AG04450 (cell line): ENCODE measurements around the gene MICALL2. TPM values are rescaled to one million over a fixed set of nuclear protein-coding genes. Genes with fewer than 3 reads are reported as not detected.

Source experiments
- CTCF ChIA-PET: fragments of 300-600, 350-600 bp; formaldehyde crosslinking; extraction: SDS; loops from one replicate; lab custom pipeline; 2022; ENCODE audit warnings: antibody characterized with exemption, inconsistent platforms; lab: Charles Lee
- POLR2A ChIA-PET: fragments of 350-600 bp; formaldehyde crosslinking; extraction: SDS; loops from one replicate; lab custom pipeline; 2021; ENCODE audit warnings: antibody characterized with exemption, inconsistent platforms; lab: Yijun Ruan, JAX
- DNase-seq: peaks from one replicate; pipeline ENCODE4 v3.0.0-alpha.2; 2011; ENCODE audit warnings: low read depth, low spot score
- H3K27ac ChIP-seq: one replicate; pipeline ENCODE4 v1.5.1; 2012; ENCODE audit warnings: low read depth, low read length, control low read depth
- H3K27me3 ChIP-seq: one replicate; pipeline ENCODE4 v1.6.0; 2012; ENCODE audit warnings: low read length; ENCODE audit not compliant: control insufficient read depth, insufficient read depth
- H3K4me3 ChIP-seq: 2 replicates; pipeline ENCODE4 v1.5.1; 2011; ENCODE audit warnings: mild to moderate bottlenecking, low read depth, low read length, control low read depth
- H3K9me3 ChIP-seq: 2 replicates; pipeline ENCODE4 v1.5.1; 2012; ENCODE audit warnings: low read length; ENCODE audit not compliant: control insufficient read depth, insufficient read depth
- polyA plus RNA-seq: library from polyadenylated mRNA; depleted of rRNA; stranded (reverse); fragments of >200 nt; gene quantifications from 2 replicates; pipeline ENCODE4 v1.2.3, GENCODE V29; 2011
- TF ChIP-seq, protein P1 (sequence below): IDR thresholded peaks from 2 replicates; pipeline ENCODE4 v1.5.1; 2011; ENCODE audit warnings: low read depth, low read length, control low read depth, inconsistent platforms

Gene MICALL2
- polyA plus RNA-seq, 1 experiment, result 8.5 TPM

DNA sequence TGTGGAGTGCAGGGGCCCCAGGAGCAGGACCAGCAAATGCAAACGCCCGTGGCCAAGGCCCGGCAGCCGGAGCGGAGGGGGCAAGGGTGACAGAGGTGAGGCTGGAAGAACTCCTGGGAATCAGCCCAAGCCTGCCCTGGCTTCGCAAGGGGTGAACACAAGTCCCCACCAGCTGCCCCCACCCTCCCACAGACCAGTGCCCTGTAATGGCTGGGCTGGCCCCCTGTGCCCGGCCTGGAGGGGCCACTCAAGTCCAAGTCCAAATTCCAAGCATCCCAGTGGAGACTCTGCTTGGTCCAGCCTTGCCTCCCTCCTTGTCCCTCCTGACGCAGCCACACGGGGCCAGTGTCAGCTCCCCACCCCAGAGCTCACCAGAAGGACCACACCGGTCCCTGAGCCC is 28.0 kb downstream of the MICALL2 start:
- no peaks in the 10 kb centered on the region; the same call in 1 of the 2 replicates for H3K9me3 ChIP-seq
- no peak for DNase-seq
- TF ChIP-seq, protein P1, sequence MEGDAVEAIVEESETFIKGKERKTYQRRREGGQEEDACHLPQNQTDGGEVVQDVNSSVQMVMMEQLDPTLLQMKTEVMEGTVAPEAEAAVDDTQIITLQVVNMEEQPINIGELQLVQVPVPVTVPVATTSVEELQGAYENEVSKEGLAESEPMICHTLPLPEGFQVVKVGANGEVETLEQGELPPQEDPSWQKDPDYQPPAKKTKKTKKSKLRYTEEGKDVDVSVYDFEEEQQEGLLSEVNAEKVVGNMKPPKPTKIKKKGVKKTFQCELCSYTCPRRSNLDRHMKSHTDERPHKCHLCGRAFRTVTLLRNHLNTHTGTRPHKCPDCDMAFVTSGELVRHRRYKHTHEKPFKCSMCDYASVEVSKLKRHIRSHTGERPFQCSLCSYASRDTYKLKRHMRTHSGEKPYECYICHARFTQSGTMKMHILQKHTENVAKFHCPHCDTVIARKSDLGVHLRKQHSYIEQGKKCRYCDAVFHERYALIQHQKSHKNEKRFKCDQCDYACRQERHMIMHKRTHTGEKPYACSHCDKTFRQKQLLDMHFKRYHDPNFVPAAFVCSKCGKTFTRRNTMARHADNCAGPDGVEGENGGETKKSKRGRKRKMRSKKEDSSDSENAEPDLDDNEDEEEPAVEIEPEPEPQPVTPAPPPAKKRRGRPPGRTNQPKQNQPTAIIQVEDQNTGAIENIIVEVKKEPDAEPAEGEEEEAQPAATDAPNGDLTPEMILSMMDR, result no peak
- H3K27ac ChIP-seq, result no peak overlapping the region
- no peak overlapping the region for H3K4me3 ChIP-seq
- ChIA-PET POLR2A (interaction anchor here (1.1 kb wide), 1 partner anchor 27 kb away, joined by 3 read pairs; no protein-coding TSS in a partner anchor), CTCF (interaction anchor here (1.3 to 4.3 kb wide), 2 partner anchors 237 to 255 kb away, joined by 3 to 32 read pairs; no protein-coding TSS in a partner anchor)
- H3K27me3 ChIP-seq, result no peaks in the 10 kb centered on the region

DNA sequence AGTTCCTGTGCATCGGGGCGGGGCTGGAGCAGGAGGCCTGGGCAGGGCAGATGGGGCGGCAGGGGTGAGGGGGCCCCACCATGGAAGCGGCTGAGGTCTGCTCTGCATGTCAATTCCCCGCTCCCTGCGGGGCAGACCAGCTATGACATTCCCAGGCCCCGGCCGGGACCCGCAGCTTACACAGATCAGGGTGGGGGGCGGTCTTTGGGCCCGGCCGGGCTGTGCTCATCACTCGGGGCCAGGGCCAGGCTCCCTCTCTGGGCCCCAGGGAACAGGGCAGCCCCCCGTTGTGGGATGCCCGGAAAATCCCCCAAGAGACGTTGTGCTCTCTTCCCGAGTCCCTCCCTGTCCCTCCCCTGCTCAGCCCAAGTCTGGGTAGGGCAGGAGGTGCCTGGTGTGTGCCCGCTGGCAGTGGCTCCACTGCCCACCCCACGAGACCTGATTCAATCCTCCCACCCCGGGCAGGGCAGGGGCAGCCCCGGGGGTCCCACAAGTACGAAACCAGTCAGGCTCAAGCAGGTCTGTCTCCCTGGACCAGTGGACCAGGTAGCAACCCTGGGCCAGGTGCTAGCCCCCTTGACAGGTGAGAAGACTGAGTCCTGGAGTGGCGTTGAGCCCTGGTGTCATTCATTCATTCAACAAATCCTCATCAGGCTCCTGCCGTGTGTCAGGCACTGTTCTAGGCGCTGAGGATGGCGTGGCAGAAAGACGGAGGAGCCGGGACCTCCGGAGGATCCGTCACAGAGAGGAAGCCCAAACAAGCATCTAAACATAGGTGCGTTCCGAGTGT is 29.0 kb downstream of the MICALL2 start:
- TF ChIP-seq, protein P1, result no peak
- Histone ChIP-seq H3K9me3 (no peaks in the 10 kb centered on the region; the same call in 1 of the 2 replicates), H3K27me3 (no peaks in the 10 kb centered on the region), H3K27ac (no peak overlapping the region), H3K4me3 (no peak overlapping the region)
- DNase-seq, result no peak
- POLR2A ChIA-PET, result no interaction called here
- CTCF ChIA-PET, result interaction anchor here (1.3 kb wide), 1 partner anchor 254 kb away, joined by 3 read pairs; no protein-coding TSS in a partner anchor

DNA sequence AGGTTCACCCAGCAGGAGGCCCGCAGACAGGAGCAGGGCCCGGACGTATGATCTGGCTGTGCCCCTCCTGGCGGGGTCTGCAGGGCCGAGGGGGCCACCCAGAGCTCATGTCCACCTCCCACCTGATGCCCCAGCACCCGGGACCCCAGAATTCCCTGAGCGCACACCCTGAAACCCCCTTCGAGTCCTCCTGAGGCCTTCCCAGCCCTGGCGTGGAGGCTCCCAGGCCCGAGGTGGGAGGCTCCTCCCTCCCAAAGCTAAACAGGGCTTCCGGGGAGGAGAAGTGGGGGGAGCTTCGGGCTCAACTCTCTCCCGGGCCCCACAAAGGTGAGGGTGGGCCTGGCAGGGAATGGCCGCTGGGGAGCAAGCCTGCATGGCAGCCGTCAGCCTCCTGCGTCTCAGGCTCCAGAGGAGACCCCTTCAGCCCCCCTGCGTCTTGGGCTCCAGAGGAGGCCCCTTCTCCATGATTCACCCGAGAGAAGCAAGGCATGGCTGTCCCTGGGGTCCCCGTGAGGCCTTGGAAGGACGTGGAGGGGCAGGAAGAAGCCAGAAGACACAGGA is 30.2 kb downstream of the MICALL2 start:
- H3K9me3 ChIP-seq, result peaks cover 2% of the 10 kb centered on the region; the same call in 1 of the 2 replicates
- H3K27me3 ChIP-seq, result peaks cover 4% of the 10 kb centered on the region
- no peak overlapping the region for H3K27ac ChIP-seq
- ChIA-PET POLR2A (interaction anchor here (0.6 kb wide), 1 partner anchor 166 kb away, joined by 4 read pairs; no protein-coding TSS in a partner anchor), CTCF (no interaction called here)
- TF ChIP-seq, protein P1, result no peak
- no peak for DNase-seq
- H3K4me3 ChIP-seq, result no peak overlapping the region

DNA sequence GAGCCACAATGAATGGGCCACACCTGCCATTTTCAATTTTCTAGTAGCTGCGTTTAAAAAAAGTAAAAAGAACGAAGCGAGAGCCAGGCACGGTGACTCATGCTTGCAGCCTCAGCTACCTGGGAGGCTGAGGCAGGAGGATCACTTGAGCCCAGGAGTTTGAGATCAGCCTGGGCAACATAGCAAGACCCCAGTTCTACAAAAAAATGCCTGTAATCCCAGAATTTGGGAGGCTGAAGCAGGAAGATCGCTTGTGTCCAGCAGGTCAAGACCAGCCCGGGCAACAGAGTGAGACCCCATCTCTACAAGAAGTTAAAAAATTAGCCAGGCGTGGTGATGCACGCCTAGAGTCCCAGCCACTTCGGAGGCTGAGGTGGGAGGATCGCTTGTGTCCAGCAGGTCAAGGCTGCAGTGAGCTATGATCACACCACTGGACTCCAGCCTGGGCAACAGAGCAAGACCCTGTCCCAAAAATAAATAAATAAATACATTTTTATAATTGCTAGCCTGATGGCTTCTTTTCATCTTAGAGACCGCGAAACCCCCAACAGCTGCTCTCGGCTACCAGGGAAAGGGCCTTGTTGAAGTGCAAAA is 32.1 kb downstream of the MICALL2 start:
- no peak overlapping the region for H3K27ac ChIP-seq
- H3K9me3 ChIP-seq, result peaks cover 3% of the 10 kb centered on the region; the same call in 1 of the 2 replicates
- H3K4me3 ChIP-seq, result no peak overlapping the region
- ChIA-PET CTCF (interaction anchor here (1.3 kb wide), 1 partner anchor 47 kb away, joined by 3 read pairs; no protein-coding TSS in a partner anchor), POLR2A (no interaction called here)
- DNase-seq, result no peak
- H3K27me3 ChIP-seq, result peaks cover 14% of the 10 kb centered on the region
- TF ChIP-seq, protein P1, result no peak
